Right lobe of liver (tissue), 4 donors: ENCODE data around the gene SLC13A4.

Experiments used
- CTCF ChIP-seq, 4 donors: fragments of 200-600 bp in 3 of 4; fragments of 450-650 bp in 1 of 4; IDR thresholded peaks; one replicate each; pipeline versions ENCODE4 v1.5.1 to v1.8.0; 2016 to 2022; ENCODE audit warnings: antibody characterized with exemption in 4 of 4, mild to moderate bottlenecking in 2 of 4
- POLR2A ChIP-seq: fragments of 450-650 bp; IDR thresholded peaks from one replicate; pipeline ENCODE4 v1.6.1; 2017; ENCODE audit warnings: antibody characterized with exemption, mild to moderate bottlenecking
- donor health status: DM: no; HTN: no; CAD: no.
- donor health status: DM: no; HTN: no; CAD: no.
- donor health status: DM: no; HTN: yes; CAD: no.

GRCh38 chr7:135733603-135734342 is 5.8 kb upstream of the SLC13A4 start:
- TF ChIP-seq CTCF (IDR thresholded peaks at IDR 0.05) (no peak), POLR2A (no peak)
